Fibroblast of skin of right biceps (primary cell): ENCODE measurements around the gene ARMC3.

Experiments used
- DNase-seq: peaks from one replicate; pipeline ENCODE4 v3.0.0-alpha.2; 2013

ARMC3 gene

GRCh38 chr10:23080262-23080661 is 152.4 kb downstream of the ARMC3 start:
- DNase-seq: no peak

DNA sequence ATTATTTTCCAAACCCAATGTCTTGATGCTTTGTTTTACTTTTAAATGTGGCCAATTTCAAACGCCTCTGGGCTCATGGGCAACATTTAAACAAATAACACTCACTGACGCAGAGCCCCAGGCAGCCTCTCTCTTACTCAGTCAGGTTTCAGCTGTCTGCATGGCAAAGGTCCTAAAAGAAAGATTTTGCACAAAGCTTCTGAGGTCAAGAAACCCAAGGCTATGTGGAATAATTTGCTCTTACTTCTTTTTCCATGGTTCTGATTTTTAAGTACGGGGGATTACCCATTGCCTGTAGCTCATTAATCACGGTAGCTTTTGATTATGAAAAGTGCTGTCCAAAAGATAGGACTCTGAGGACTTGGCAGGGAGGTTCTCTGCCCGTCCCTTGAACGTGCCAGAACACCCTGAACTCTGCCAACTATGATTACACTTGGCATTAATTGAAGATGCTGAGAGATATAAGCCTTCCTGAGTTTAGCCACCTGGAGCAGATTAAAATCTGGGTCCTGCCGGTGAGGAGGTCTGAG is 153.4 kb downstream of the ARMC3 start:
- DNase-seq: no peak

- no peak for DNase-seq
Observed at GRCh38 chr10:23081891-23082290, 154.0 kb downstream of the ARMC3 start.
